Measurements from ENCODE around the gene KRT75.

KRT75 gene

GRCh38 chr12:52436000-52436827 lies 2.0 kb upstream of the KRT75 start:
- ChIA-PET POLR2A (no interaction called here), CTCF (interaction anchor here (0.6 to 0.7 kb wide), 2 partner anchors 28 to 435 kb away, joined by 3 to 4 read pairs; no protein-coding TSS in a partner anchor)
- TF ChIP-seq ZNF777 (tag by site-specific recombination; IDR thresholded peaks at IDR 0.05; ENCODE audit: borderline replicate concordance): no peak
- TF ChIP-seq ZNF76 (tag by site-specific recombination; IDR thresholded peaks at IDR 0.05; ENCODE audit: borderline replicate concordance, low read depth): no peak
- no peak for TF ChIP-seq ZNF121 (tag by site-specific recombination; IDR thresholded peaks at IDR 0.05)
- TF ChIP-seq OSR2 (tag by site-specific recombination; IDR thresholded peaks at IDR 0.05): no peak
- TF ChIP-seq ZNF621 (tag by site-specific recombination; IDR thresholded peaks at IDR 0.05): no peak
- TF ChIP-seq ZSCAN4 (tag by site-specific recombination; IDR thresholded peaks at IDR 0.05): no peak
- no peak for TF ChIP-seq ZNF184 (tag by site-specific recombination; IDR thresholded peaks at IDR 0.05)
- no peak for TF ChIP-seq TCF7L2 (IDR thresholded peaks at IDR 0.05; ENCODE audit: borderline replicate concordance, low read depth, low read length)
- no peak for TF ChIP-seq ZNF416 (tag by site-specific recombination; IDR thresholded peaks at IDR 0.05)
- no peak for TF ChIP-seq ZNF174 (tag by site-specific recombination; IDR thresholded peaks at IDR 0.05)
- TF ChIP-seq ZNF133 (tag by site-specific recombination; IDR thresholded peaks at IDR 0.05): no peak
- TF ChIP-seq ZBTB1 (tag by site-specific recombination; IDR thresholded peaks at IDR 0.05): no peak
- TF ChIP-seq ZNF146 (tag by site-specific recombination; IDR thresholded peaks at IDR 0.05): no peak
- no peak for TF ChIP-seq RBAK (tag by site-specific recombination; IDR thresholded peaks at IDR 0.05)
- TF ChIP-seq OVOL3 (tag by site-specific recombination; IDR thresholded peaks at IDR 0.05): no peak
- no peak for TF ChIP-seq ZNF423 (tag by site-specific recombination; IDR thresholded peaks at IDR 0.05)
- no peak for TF ChIP-seq ZNF791 (tag by site-specific recombination; IDR thresholded peaks at IDR 0.05)
- no peak for TF ChIP-seq ZNF664 (tag by site-specific recombination; IDR thresholded peaks at IDR 0.05)
- no peak for TF ChIP-seq IKZF3 (tag by site-specific recombination; IDR thresholded peaks at IDR 0.05)
- H3K4me1 ChIP-seq (ENCODE audit: control insufficient read depth, insufficient read depth, low read length): no peaks in the 10 kb centered on the region
- H3K9me3 ChIP-seq (ENCODE audit: control insufficient read depth, insufficient read depth, low read depth, low read length): no peaks in the 10 kb centered on the region
- no peaks in the 10 kb centered on the region for H3K36me3 ChIP-seq (ENCODE audit: control insufficient read depth in 2 of 2, insufficient read depth in 1 of 2, low read length in 2 of 2)
- no peak overlapping the region for H3K27ac ChIP-seq (ENCODE audit: extremely low read depth, low read depth, low read length)
- no peak overlapping the region for H3K4me3 ChIP-seq (ENCODE audit: low read depth, low read length)

GRCh38 chr12:52435659-52435999 lies 1.5 kb upstream of the KRT75 start:
- Histone ChIP-seq H3K4me3 (ENCODE audit: low read depth, low read length) (no peak overlapping the region), H3K27ac (ENCODE audit: extremely low read depth, low read depth, low read length) (no peak overlapping the region), H3K36me3 (ENCODE audit: control insufficient read depth in 2 of 2, insufficient read depth in 1 of 2, low read length in 2 of 2) (no peaks in the 10 kb centered on the region), H3K4me1 (ENCODE audit: control insufficient read depth, insufficient read depth, low read length) (no peaks in the 10 kb centered on the region), H3K9me3 (ENCODE audit: control insufficient read depth, insufficient read depth, low read depth, low read length) (no peaks in the 10 kb centered on the region)
- CTCF ChIA-PET: interaction anchor here (0.7 kb wide), 1 partner anchor 435 kb away, joined by 4 read pairs; no protein-coding TSS in a partner anchor
- TF ChIP-seq GLIS1 (tag by site-specific recombination; IDR thresholded peaks at IDR 0.05): no peak
- POLR2A ChIA-PET: no interaction called here

- H3K9me3 ChIP-seq (ENCODE audit: control insufficient read depth, insufficient read depth, low read depth, low read length): no peaks in the 10 kb centered on the region
- POLR2A ChIA-PET: no interaction called here
- H3K4me1 ChIP-seq (ENCODE audit: control insufficient read depth, insufficient read depth, low read length): no peaks in the 10 kb centered on the region
- H3K36me3 ChIP-seq (ENCODE audit: control insufficient read depth in 2 of 2, insufficient read depth in 1 of 2, low read length in 2 of 2): no peaks in the 10 kb centered on the region
- no peak overlapping the region for H3K27ac ChIP-seq (ENCODE audit: extremely low read depth, low read depth, low read length)
- CTCF ChIA-PET: no interaction called here
- TF ChIP-seq ZNF692 (tag by site-specific recombination; IDR thresholded peaks at IDR 0.05) (no peak), ZNF24 (tag by site-specific recombination; IDR thresholded peaks at IDR 0.05) (0 out of 2 replicates have a peak, but pooled peaks have one; percentile 12), ZNF366 (tag by site-specific recombination; conservative IDR thresholded peaks at IDR 0.05) (peak; percentile 50)
- H3K4me3 ChIP-seq (ENCODE audit: low read depth, low read length): no peak overlapping the region
Measured at GRCh38 chr12:52434760-52435530, 774 bp upstream of the KRT75 start.

All from HEK293 (cell line).